ENCODE data around the gene TAAR1. TPM values are rescaled to one million over a fixed set of nuclear protein-coding genes. Genes with fewer than 3 reads are reported as not detected.

The TAAR1 gene
- total RNA-seq, 1 experiment from 2014 or later: not detected

DNA sequence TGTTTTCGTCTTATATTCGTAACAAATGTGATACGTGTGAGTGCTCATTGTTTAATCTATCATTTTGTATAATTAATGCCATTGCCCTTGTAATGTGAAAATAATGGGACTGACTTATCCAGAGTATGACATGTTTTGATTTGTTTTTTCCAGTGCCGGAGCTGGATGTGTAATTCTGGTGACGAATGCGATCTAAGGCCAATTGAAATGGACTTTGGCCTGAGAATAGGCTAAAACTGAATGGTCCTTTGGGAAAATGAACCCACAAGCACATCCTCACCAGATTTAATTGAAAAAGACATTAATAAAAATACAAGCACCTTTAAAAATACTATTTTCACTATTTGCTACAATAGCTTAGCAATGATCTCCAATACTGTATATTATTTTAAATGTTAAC is 62.8 kb downstream of the TAAR1 start:
- ChIA-PET CTCF (no interaction called here), POLR2A (no interaction called here)
- intact Hi-C loops (cut with micrococcal nuclease; ENCODE audit: unreplicated experiment): no loop called here
- BruUV-seq (replicated peaks): no TSS peak
- no peaks in the 10 kb centered on the region for H3K27me3 ChIP-seq (ENCODE audit: control insufficient read depth, insufficient read depth, low read length)
- no peaks in the 10 kb centered on the region for H3K4me1 ChIP-seq (ENCODE audit: control insufficient read depth, insufficient read depth, low read length)
- no peak overlapping the region for H3K27ac ChIP-seq (ENCODE audit: low read length)
- H3K9me3 ChIP-seq (ENCODE audit: control insufficient read depth, insufficient read depth, low read depth, low read length): no peaks in the 10 kb centered on the region
- DNase-seq (ENCODE audit: low read depth, low spot score) (no peak), ATAC-seq (no peak)
- TF ChIP-seq SIN3A (IDR thresholded peaks at IDR 0.05; ENCODE audit: borderline replicate concordance, insufficient read depth, low read depth, low read length) (no peak), POLR2AphosphoS5 (IDR thresholded peaks at IDR 0.05; ENCODE audit: low read depth, low read length) (no peak), TCF7L2 (IDR thresholded peaks at IDR 0.05; ENCODE audit: low read depth, low read length) (no peak)
- TF ChIP-seq, protein P1, sequence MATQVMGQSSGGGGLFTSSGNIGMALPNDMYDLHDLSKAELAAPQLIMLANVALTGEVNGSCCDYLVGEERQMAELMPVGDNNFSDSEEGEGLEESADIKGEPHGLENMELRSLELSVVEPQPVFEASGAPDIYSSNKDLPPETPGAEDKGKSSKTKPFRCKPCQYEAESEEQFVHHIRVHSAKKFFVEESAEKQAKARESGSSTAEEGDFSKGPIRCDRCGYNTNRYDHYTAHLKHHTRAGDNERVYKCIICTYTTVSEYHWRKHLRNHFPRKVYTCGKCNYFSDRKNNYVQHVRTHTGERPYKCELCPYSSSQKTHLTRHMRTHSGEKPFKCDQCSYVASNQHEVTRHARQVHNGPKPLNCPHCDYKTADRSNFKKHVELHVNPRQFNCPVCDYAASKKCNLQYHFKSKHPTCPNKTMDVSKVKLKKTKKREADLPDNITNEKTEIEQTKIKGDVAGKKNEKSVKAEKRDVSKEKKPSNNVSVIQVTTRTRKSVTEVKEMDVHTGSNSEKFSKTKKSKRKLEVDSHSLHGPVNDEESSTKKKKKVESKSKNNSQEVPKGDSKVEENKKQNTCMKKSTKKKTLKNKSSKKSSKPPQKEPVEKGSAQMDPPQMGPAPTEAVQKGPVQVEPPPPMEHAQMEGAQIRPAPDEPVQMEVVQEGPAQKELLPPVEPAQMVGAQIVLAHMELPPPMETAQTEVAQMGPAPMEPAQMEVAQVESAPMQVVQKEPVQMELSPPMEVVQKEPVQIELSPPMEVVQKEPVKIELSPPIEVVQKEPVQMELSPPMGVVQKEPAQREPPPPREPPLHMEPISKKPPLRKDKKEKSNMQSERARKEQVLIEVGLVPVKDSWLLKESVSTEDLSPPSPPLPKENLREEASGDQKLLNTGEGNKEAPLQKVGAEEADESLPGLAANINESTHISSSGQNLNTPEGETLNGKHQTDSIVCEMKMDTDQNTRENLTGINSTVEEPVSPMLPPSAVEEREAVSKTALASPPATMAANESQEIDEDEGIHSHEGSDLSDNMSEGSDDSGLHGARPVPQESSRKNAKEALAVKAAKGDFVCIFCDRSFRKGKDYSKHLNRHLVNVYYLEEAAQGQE (IDR thresholded peaks at IDR 0.05; ENCODE audit: insufficient read depth in 1 of 2, low read depth in 2 of 2, low read length in 1 of 2): no peak
- TF ChIP-seq, protein P2, sequence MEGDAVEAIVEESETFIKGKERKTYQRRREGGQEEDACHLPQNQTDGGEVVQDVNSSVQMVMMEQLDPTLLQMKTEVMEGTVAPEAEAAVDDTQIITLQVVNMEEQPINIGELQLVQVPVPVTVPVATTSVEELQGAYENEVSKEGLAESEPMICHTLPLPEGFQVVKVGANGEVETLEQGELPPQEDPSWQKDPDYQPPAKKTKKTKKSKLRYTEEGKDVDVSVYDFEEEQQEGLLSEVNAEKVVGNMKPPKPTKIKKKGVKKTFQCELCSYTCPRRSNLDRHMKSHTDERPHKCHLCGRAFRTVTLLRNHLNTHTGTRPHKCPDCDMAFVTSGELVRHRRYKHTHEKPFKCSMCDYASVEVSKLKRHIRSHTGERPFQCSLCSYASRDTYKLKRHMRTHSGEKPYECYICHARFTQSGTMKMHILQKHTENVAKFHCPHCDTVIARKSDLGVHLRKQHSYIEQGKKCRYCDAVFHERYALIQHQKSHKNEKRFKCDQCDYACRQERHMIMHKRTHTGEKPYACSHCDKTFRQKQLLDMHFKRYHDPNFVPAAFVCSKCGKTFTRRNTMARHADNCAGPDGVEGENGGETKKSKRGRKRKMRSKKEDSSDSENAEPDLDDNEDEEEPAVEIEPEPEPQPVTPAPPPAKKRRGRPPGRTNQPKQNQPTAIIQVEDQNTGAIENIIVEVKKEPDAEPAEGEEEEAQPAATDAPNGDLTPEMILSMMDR (IDR thresholded peaks at IDR 0.05): no peak
- in situ Hi-C loops (cut with HindIII; ENCODE audit: low pct_unique_long_range_greater_than_20kb, low sequenced_read_pairs): no loop called here
- no peak overlapping the region for H3K4me3 ChIP-seq (ENCODE audit: low read depth in 2 of 2, low read length in 2 of 2)
- H3K36me3 ChIP-seq (ENCODE audit: control insufficient read depth, insufficient read depth, low read length): no peaks in the 10 kb centered on the region

Other genes with a start within 250 kb of the TAAR1 start
- 40.6 TPM for gene STX7, start 146.1 kb downstream of the TAAR1 start, total RNA-seq (2021; ENCODE audit: unreplicated experiment)
- not detected for gene TAAR9, start 120.9 kb downstream of the TAAR1 start, total RNA-seq (2021; ENCODE audit: unreplicated experiment)
- gene TAAR8, start 106.5 kb downstream of the TAAR1 start, total RNA-seq (2021; ENCODE audit: unreplicated experiment): not detected
- gene TAAR6, start 88.9 kb downstream of the TAAR1 start, total RNA-seq (2021; ENCODE audit: unreplicated experiment): not detected
- gene TAAR5, start 69.4 kb downstream of the TAAR1 start, total RNA-seq (2021; ENCODE audit: unreplicated experiment): not detected
- gene TAAR2, start 34.9 kb downstream of the TAAR1 start, total RNA-seq (2021; ENCODE audit: unreplicated experiment): not detected
- not detected for gene VNN1, start 54.9 kb upstream of the TAAR1 start, total RNA-seq (2021; ENCODE audit: unreplicated experiment)
- 0.18 TPM for gene VNN2, start 98.7 kb upstream of the TAAR1 start, total RNA-seq (2021; ENCODE audit: unreplicated experiment)
- gene SLC18B1, start 139.5 kb upstream of the TAAR1 start, total RNA-seq (2021; ENCODE audit: unreplicated experiment): 0.67 TPM
- 1,010 TPM for gene RPS12, start 155.4 kb upstream of the TAAR1 start, total RNA-seq (2021; ENCODE audit: unreplicated experiment)

Data from Panc1 (cell line).